ENCODE data around the gene GDF3.

Gene GDF3

DNA sequence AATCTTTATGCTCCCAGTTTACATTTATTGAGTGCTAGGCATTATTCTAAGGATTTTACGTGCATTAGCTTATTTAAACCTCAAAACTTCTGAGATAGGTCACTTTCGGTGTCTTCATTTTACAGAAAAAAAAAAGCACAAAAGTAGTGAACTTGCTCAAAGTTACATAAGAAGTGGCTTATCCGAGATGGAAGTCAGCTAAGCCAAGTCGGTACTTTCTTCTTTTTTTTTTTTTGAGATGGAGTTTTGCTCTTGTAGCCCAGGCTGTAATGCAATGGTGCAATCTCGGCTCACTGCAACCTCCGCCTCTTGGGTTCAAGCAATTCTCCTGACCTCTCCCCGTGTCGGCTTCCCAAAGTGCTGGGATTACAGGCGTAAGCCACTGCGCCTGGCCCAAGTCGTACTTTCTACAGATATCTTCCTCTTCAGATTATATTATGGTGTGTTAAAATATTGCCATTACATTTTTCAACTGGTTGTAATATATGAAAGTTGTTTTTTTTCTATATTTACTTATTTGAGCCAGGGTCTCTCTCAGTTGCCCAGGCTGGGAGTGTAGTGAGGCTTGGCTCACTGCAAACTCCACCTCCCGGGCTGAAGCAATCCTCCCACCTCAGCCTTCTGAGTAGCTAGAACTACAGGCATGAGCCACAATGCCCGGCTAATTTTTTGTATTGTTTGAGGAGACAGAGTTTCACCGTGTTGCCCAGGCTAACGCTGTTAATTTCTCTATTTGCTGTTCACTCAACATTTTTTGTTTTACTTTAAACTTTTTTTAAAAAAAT lies 24.6 kb upstream of the GDF3 start:
- no peak for DNase-seq (ENCODE audit: low read depth, low spot score)
- H3K4me3 ChIP-seq (ENCODE audit: low read depth, low read length): no peak overlapping the region
- TF ChIP-seq, protein P1, sequence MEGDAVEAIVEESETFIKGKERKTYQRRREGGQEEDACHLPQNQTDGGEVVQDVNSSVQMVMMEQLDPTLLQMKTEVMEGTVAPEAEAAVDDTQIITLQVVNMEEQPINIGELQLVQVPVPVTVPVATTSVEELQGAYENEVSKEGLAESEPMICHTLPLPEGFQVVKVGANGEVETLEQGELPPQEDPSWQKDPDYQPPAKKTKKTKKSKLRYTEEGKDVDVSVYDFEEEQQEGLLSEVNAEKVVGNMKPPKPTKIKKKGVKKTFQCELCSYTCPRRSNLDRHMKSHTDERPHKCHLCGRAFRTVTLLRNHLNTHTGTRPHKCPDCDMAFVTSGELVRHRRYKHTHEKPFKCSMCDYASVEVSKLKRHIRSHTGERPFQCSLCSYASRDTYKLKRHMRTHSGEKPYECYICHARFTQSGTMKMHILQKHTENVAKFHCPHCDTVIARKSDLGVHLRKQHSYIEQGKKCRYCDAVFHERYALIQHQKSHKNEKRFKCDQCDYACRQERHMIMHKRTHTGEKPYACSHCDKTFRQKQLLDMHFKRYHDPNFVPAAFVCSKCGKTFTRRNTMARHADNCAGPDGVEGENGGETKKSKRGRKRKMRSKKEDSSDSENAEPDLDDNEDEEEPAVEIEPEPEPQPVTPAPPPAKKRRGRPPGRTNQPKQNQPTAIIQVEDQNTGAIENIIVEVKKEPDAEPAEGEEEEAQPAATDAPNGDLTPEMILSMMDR (IDR thresholded peaks at IDR 0.05; ENCODE audit: insufficient read depth, low read length, missing control alignments): no peak
- CTCF ChIA-PET: no interaction called here
- POLR2A ChIA-PET: no interaction called here

DNA sequence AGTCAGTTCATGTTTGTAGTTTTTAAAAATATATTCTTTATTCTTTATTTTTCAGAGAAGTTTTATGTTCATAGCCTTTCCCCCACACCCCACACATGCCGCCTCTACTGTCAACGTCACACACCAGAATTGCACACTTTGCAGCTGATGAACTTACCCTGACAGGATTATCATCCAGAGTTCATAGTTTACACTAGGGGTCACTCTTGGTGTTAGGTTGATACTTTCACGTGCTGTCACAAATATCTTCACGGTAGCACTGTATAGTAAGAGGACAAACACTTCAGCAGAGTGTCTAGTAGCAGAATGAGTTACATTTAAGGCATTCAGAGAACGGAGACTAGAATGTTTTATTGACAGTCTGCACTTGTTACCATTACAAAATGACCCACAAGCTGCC lies 20.8 kb upstream of the GDF3 start:
- no peak for DNase-seq (ENCODE audit: low read depth, low spot score)
- ChIA-PET POLR2A (no interaction called here), CTCF (no interaction called here)
- no peak overlapping the region for H3K4me3 ChIP-seq (ENCODE audit: low read depth, low read length)
- TF ChIP-seq, protein P1 (IDR thresholded peaks at IDR 0.05; ENCODE audit: insufficient read depth, low read length, missing control alignments): no peak

DNA sequence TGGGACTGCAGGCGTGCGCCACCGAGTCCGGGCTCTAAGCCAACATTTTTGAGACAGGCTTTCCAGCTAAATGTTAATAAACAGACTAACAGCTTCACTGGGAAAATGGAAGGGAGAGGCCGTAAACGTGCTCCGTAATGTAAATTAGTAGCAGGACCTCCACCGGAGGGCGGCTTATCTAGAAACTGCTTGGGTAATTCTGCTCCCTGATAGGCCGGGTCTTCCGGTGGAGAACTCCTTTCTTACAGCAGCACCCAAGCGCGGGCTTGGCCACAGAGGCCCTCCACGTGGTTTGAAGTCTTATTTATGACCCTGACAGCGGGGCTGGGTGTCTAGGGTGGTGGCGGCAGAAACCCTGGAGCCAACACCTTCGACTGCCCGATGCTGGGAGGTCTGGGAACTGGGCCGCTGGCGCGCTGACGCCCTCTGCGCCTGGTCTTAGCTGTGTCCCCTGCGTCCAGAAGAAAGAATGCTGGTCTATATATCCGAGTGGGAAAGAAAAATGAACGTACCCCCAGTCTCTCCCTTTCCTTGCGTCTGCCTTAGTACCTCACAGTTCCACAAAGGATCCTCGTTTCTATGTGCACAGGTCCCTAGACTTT lies 17.4 kb upstream of the GDF3 start:
- TF ChIP-seq, protein P1 (IDR thresholded peaks at IDR 0.05; ENCODE audit: insufficient read depth, low read length, missing control alignments): no peak
- DNase-seq (ENCODE audit: low read depth, low spot score): no peak
- H3K4me3 ChIP-seq (ENCODE audit: low read depth, low read length): no peak overlapping the region
- ChIA-PET CTCF (no interaction called here), POLR2A (no interaction called here)

DNA sequence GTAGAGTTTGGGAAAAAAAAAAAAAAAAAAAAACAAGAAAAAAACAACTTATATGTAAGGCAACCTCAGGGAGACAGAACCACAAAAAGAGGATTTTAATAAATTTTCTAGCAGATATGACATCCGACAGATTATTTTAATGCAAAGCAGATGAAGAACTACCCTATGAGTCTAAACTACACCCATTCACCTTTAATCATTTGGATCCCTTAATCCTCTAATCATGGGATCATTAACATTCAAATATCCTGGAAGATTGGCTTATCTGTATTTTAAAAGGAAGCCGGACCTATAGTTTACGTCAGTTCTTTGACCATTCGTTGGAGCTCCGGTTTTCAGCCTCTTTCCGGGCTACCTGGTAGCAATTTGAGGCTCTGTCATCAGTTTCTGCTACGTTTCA lies 15.6 kb upstream of the GDF3 start, which contains the start of gene DPPA3:
Gene DPPA3 (plus strand): TSS at position 301 of the 400 bp plus-strand sequence. CDS start 138 bp downstream, outside the sequence.
- ChIA-PET CTCF (no interaction called here), POLR2A (no interaction called here)
- TF ChIP-seq, protein P1 (IDR thresholded peaks at IDR 0.05; ENCODE audit: insufficient read depth, low read length, missing control alignments): no peak
- no peak within 1 kb of the TSS for H3K4me3 ChIP-seq (ENCODE audit: low read depth, low read length)
- no peak for DNase-seq (ENCODE audit: low read depth, low spot score)

DNA sequence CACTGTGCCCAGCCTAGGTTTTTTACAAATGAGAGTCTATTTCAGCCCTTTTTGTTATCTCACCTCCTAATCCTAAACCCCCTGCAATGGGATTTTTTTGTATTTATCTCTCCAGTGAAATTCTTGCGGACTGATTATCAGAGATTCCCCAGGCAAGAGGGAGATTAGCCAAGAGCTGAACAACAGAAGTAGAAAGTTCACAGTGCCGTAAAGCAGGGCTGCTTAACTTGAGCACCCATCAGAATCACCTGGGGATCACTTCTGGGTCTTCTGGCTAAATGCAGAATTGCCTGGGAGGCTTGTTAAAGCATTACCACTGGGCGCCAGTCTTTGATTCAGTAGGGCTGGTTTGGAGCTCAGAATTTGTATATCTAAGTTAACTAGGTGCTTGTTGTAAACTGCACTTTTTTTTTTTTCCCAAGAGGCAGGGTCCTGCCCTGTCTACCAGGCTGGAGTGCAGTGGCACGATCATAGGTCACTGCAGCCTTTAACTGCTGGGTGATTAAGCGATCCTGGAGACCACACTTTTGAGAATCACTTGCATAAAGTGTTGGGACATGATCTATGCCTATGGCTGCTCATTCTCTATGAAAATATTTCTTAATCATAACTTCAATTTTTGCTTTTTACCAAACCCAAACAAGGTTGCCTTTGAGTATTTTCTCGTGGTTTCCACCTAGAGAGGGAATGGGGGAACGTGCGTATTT lies 14.5 kb upstream of the GDF3 start:
- no peak for DNase-seq (ENCODE audit: low read depth, low spot score)
- H3K4me3 ChIP-seq (ENCODE audit: low read depth, low read length): no peak overlapping the region
- ChIA-PET CTCF (interaction anchor here (1.0 kb wide), 1 partner anchor 24 kb away, joined by 3 read pairs; no protein-coding TSS in a partner anchor), POLR2A (no interaction called here)
- TF ChIP-seq, protein P1 (IDR thresholded peaks at IDR 0.05; ENCODE audit: insufficient read depth, low read length, missing control alignments): no peak

DNA sequence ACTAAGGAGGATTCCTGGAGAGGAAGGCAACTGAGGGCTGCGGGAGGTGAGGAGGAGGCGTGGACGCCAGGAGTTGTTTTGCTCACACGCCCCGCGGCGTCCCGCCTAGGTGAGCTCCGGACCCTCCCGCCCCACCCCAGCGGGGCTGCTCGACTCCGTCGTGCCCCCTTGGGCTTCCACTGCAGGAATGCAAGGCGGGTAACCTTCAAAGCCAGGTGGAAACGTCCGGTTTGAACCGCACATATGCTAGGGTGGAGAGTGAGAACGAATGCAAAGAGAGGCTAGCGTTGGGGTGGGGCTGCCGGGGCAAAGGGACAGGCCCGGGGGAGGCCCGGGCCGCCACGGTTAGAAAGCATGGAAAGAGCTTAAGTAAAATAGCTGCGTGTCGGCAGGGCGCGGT lies 10.3 kb upstream of the GDF3 start:
- POLR2A ChIA-PET: no interaction called here
- H3K4me3 ChIP-seq (ENCODE audit: low read depth, low read length): no peak overlapping the region
- TF ChIP-seq, protein P1 (IDR thresholded peaks at IDR 0.05; ENCODE audit: insufficient read depth, low read length, missing control alignments): no peak
- no peak for DNase-seq (ENCODE audit: low read depth, low spot score)
- CTCF ChIA-PET: no interaction called here
